Breast epithelium (tissue), 3 donors: ENCODE results near the gene C1QC.

Experiments used
- CTCF ChIP-seq, 3 donors: fragments of 450-650 bp; IDR thresholded peaks; one replicate each; pipeline ENCODE4 v1.5.1; 2016 to 2017; ENCODE audit warnings: antibody characterized with exemption in 3 of 3, mild to moderate bottlenecking in 3 of 3, moderate library complexity in 3 of 3
- POLR2AphosphoS5 ChIP-seq, 3 donors: sonication (generic); formaldehyde crosslinking; IDR thresholded peaks; one replicate each; pipeline ENCODE4 v1.6.1; 2017; ENCODE audit warnings: antibody characterized with exemption in 3 of 3

- TF ChIP-seq CTCF (IDR thresholded peaks at IDR 0.05) (no peak), POLR2AphosphoS5 (IDR thresholded peaks at IDR 0.05) (no peak)
These were observed 27.0 kb downstream of the C1QC start for GRCh38 chr1:22670352-22670975.
